Loucy (cell line): ENCODE data around the gene SCAMP2.

ENCODE experiments used
- CTCF ChIP-seq: fragments of 200-600 bp; sonication (generic); conservative IDR thresholded peaks from 2 replicates; pipeline ENCODE4 v1.5.1; 2014; ENCODE audit warnings: mild to moderate bottlenecking, antibody characterized with exemption, low read length
- EZH2phosphoT487 ChIP-seq: fragments of 200-600 bp; IDR thresholded peaks from 2 replicates; pipeline ENCODE4 v1.6.1; 2018; ENCODE audit warnings: antibody characterized with exemption, mild to moderate bottlenecking, moderate library complexity, borderline replicate concordance

GRCh38 chr15:74837482-74838136, 35.6 kb downstream of the SCAMP2 start:
- TF ChIP-seq CTCF (no peak; the same call in 1 of the 2 replicates), EZH2phosphoT487 (no peak)
